GM21423 (cell line): ENCODE data around the gene SEZ6.
A peak's percentile ranks its signal among the peaks of the same experiment; 100 is the strongest.
"Not testable (repeated sequence)": the region's sequence is repeated elsewhere in the genome, so short reads cannot be mapped to it uniquely, and the experiment has no call there.

Experiments used
- ATAC-seq: cut with Tn5 transposase; IDR thresholded peaks from one replicate; pipeline ENCODE4 v1.9.1; 2021; ENCODE audit warnings: mild to moderate bottlenecking, moderate library complexity; ENCODE audit not compliant: unreplicated experiment

The SEZ6 gene

GRCh38 chr17:28940142-28940541 is 65.7 kb downstream of the SEZ6 start:
- no peak for ATAC-seq

GRCh38 chr17:28938552-28938951 is 67.3 kb downstream of the SEZ6 start:
- ATAC-seq, result no peak

- no peak for ATAC-seq
Observed at GRCh38 chr17:28937044-28937729, 68.6 kb downstream of the SEZ6 start.

GRCh38 chr17:28935744-28936460 is 69.9 kb downstream of the SEZ6 start:
- no peak for ATAC-seq

GRCh38 chr17:28934508-28934907 is 71.3 kb downstream of the SEZ6 start:
- not testable (repeated sequence) for ATAC-seq

GRCh38 chr17:28929787-28930186 is 76.0 kb downstream of the SEZ6 start:
- no peak for ATAC-seq

GRCh38 chr17:28928061-28928460 is 77.8 kb downstream of the SEZ6 start:
- no peak for ATAC-seq

- ATAC-seq, result no peak
Observed at GRCh38 chr17:28926786-28927185, 79.0 kb downstream of the SEZ6 start.

- ATAC-seq, result no peak
Observed at GRCh38 chr17:28926366-28926765, 79.5 kb downstream of the SEZ6 start.

- peak; percentile 59 for ATAC-seq
Observed at GRCh38 chr17:28925912-28926365, 79.9 kb downstream of the SEZ6 start.

- ATAC-seq, result no peak
Observed at GRCh38 chr17:28920201-28920600, 85.6 kb downstream of the SEZ6 start.

GRCh38 chr17:28918295-28918694 is 87.5 kb downstream of the SEZ6 start:
- ATAC-seq, result no peak

- no peak for ATAC-seq
Observed at GRCh38 chr17:28917465-28917864, 88.4 kb downstream of the SEZ6 start.

GRCh38 chr17:28917029-28917428 is 88.8 kb downstream of the SEZ6 start:
- no peak for ATAC-seq

- no peak for ATAC-seq
Observed at GRCh38 chr17:28916302-28916934, 89.4 kb downstream of the SEZ6 start.

- no peak for ATAC-seq
Observed at GRCh38 chr17:28912938-28913333, 92.9 kb downstream of the SEZ6 start.

GRCh38 chr17:28912281-28912937 is 93.4 kb downstream of the SEZ6 start:
- ATAC-seq, result no peak

- ATAC-seq, result no peak
Observed at GRCh38 chr17:28911411-28912045, 94.3 kb downstream of the SEZ6 start.

- ATAC-seq, result no peak
Observed at GRCh38 chr17:28910534-28910933, 95.3 kb downstream of the SEZ6 start.

- no peak for ATAC-seq
Observed at GRCh38 chr17:28908640-28909167, 97.1 kb downstream of the SEZ6 start.
